Trophoblast cell (in vitro differentiated cells and primary cell): ENCODE measurements around the gene WNT1.

Experiments used
- DNase-seq, 2 donors: peaks; one replicate each; pipeline ENCODE4 v3.0.0-alpha.2; 2016
- H2AFZ ChIP-seq: 2 replicates; pipeline ENCODE4 v1.6.1; 2013; ENCODE audit warnings: low read length, moderate library complexity, mild to moderate bottlenecking; ENCODE audit not compliant: insufficient read depth, poor library complexity
- H2AK5ac ChIP-seq: 2 replicates; pipeline ENCODE4 v1.6.1; 2013; ENCODE audit warnings: mild to moderate bottlenecking, low read length
- H2BK120ac ChIP-seq: 2 replicates; pipeline ENCODE4 v1.6.1; 2013; ENCODE audit warnings: low read length, mild to moderate bottlenecking, moderate library complexity; ENCODE audit not compliant: insufficient read depth, poor library complexity
- H2BK12ac ChIP-seq: 2 replicates; pipeline ENCODE4 v1.6.1; 2013; ENCODE audit warnings: mild to moderate bottlenecking, low read length, moderate library complexity
- H2BK5ac ChIP-seq: 2 replicates; pipeline ENCODE4 v1.6.1; 2013; ENCODE audit warnings: low read length, low read depth, moderate library complexity, mild to moderate bottlenecking; ENCODE audit not compliant: poor library complexity
- H3K14ac ChIP-seq: 2 replicates; pipeline ENCODE4 v1.6.1; 2013; ENCODE audit warnings: mild to moderate bottlenecking, low read length
- H3K18ac ChIP-seq: 2 replicates; pipeline ENCODE4 v1.6.1; 2013; ENCODE audit warnings: mild to moderate bottlenecking, low read length
- H3K23ac ChIP-seq: 2 replicates; pipeline ENCODE4 v1.6.1; 2013; ENCODE audit warnings: low read length
- H3K27ac ChIP-seq: 2 replicates; pipeline ENCODE4 v1.5.1; 2013; ENCODE audit warnings: low read depth, mild to moderate bottlenecking, inconsistent platforms, low read length, moderate library complexity
- H3K27me3 ChIP-seq: 2 replicates; pipeline ENCODE4 v1.6.1; 2013; ENCODE audit warnings: inconsistent platforms, mild to moderate bottlenecking, low read length, moderate library complexity; ENCODE audit not compliant: insufficient read depth
- H3K36me3 ChIP-seq, 2 experiments: 1 replicate in 1 of 2; 2 replicates in 1 of 2; pipeline ENCODE4 v1.6.1; 2013; ENCODE audit warnings: low read length in 2 of 2, mild to moderate bottlenecking in 2 of 2, moderate library complexity in 1 of 2; ENCODE audit not compliant: insufficient read depth in 2 of 2, control insufficient read depth in 1 of 2
- H3K4ac ChIP-seq: 2 replicates; pipeline ENCODE4 v1.6.1; 2013; ENCODE audit warnings: low read depth, mild to moderate bottlenecking, low read length, moderate library complexity
- H3K4me1 ChIP-seq, 2 experiments: 1 replicate in 1 of 2; 2 replicates in 1 of 2; pipeline ENCODE4 v1.6.1; 2013; ENCODE audit warnings: low read length in 2 of 2, mild to moderate bottlenecking in 2 of 2, moderate library complexity in 1 of 2; ENCODE audit not compliant: insufficient read depth in 2 of 2, control insufficient read depth in 1 of 2
- H3K4me2 ChIP-seq: 2 replicates; pipeline ENCODE4 v1.6.1; 2013; ENCODE audit warnings: inconsistent platforms, mild to moderate bottlenecking, low read length, moderate library complexity
- H3K4me3 ChIP-seq: 2 replicates; pipeline ENCODE4 v1.5.1; 2013; ENCODE audit warnings: mild to moderate bottlenecking, low read depth, low read length, inconsistent platforms
- H3K79me1 ChIP-seq: one replicate; pipeline ENCODE4 v1.6.1; 2013; ENCODE audit warnings: low read length
- H3K79me2 ChIP-seq: 2 replicates; pipeline ENCODE4 v1.6.1; 2013; ENCODE audit warnings: low read length, mild to moderate bottlenecking; ENCODE audit not compliant: control insufficient read depth, insufficient read depth, poor library complexity
- H3K9ac ChIP-seq: 2 replicates; pipeline ENCODE4 v1.6.1; 2013; ENCODE audit warnings: mild to moderate bottlenecking, low read length
- H3K9me3 ChIP-seq: 2 replicates; pipeline ENCODE4 v1.6.1; 2013; ENCODE audit warnings: low read depth, mild to moderate bottlenecking, control low read depth, inconsistent platforms, low read length; ENCODE audit not compliant: insufficient read depth
- H4K12ac ChIP-seq: 2 replicates; pipeline ENCODE4 v1.6.1; 2013; ENCODE audit warnings: low read depth, mild to moderate bottlenecking, low read length, moderate library complexity
- H4K8ac ChIP-seq: 2 replicates; pipeline ENCODE4 v1.6.1; 2013; ENCODE audit warnings: low read depth, mild to moderate bottlenecking, low read length, moderate library complexity
- H4K91ac ChIP-seq: one replicate; pipeline ENCODE4 v1.6.1; 2013; ENCODE audit warnings: low read depth, mild to moderate bottlenecking, low read length, moderate library complexity
- WGBS: extraction: QIAGEN DNeasy Blood & Tissue Kit; methylation state at CpG from one replicate; pipeline ENCODE4 v1.1.7; 2013; ENCODE audit warnings: missing lambda C conversion rate; ENCODE audit not compliant: insufficient read length, insufficient coverage; ENCODE audit errors: extremely low coverage; 5-methylcytosine and 5-hydroxymethylcytosine counted together

The WNT1 gene

DNA sequence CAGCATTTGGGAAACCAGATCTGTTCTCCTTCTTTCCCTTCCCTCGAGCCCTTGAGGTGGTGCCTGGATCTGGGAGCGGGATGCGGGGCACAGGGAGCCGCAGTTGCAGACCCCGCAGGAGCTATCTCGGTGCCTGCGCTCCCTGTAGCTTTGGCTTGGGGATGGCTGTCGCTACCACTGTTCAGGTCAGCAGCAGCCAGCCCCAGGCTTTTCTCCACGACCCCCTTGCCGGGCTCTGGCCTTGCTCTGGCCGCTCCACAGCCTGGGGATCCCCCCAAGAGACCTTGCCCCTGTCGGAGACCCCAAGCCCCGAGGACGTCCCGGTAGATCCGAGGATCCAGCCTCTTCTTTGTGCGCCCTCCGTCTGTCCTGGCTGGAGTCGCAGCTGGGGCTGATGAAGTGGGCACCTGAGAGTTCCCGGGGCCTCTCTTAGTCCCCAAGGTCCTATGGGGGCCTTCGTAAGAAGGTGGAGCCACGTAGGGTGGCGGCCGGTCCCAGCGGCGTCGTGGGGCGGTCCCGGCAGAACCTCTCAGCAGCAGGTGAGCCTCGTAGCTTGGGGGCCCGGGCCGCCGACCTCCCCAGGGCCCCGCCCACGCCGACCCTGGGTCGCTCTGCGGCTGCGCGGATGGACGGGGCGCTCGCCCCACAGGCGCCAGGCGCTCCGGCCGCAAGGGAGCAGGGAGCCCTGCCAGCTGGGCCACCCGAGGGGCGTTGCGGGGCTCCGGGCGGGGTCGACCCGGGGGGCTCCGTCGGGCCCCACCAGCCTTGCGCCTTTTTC lies 19.8 kb downstream of the WNT1 start:
- H3K4me1 ChIP-seq = peaks cover 24 to 27% of the 10 kb centered on the region in 2 experiments
- no peaks in the 10 kb centered on the region for H3K79me1 ChIP-seq
- no peak overlapping the region for H3K27ac ChIP-seq
- no peak overlapping the region for H2BK12ac ChIP-seq
- peak overlapping the region; percentile 49 for H4K8ac ChIP-seq
- H3K4ac ChIP-seq = no peak overlapping the region
- H3K9ac ChIP-seq = no peak overlapping the region
- WGBS = no CpG with 5 or more reads among the region's 57 CpGs
- H2BK5ac ChIP-seq = no peak overlapping the region
- no peak overlapping the region for H4K91ac ChIP-seq
- H2AK5ac ChIP-seq = no peak overlapping the region
- no peak overlapping the region for H3K18ac ChIP-seq
- no peak overlapping the region for H3K23ac ChIP-seq
- H2BK120ac ChIP-seq = no peak overlapping the region
- H3K27me3 ChIP-seq = peaks cover 41% of the 10 kb centered on the region
- peaks cover 12 to 14% of the 10 kb centered on the region in 2 experiments for H3K36me3 ChIP-seq
- peak in 1 of 2 donors; percentile 44 for DNase-seq
- peak overlapping the region; percentile 70 for H3K4me2 ChIP-seq
- H3K14ac ChIP-seq = no peak overlapping the region
- no peaks in the 10 kb centered on the region for H3K79me2 ChIP-seq
- peaks cover 3% of the 10 kb centered on the region for H3K9me3 ChIP-seq
- peak overlapping the region; percentile 48 for H2AFZ ChIP-seq
- H3K4me3 ChIP-seq = no peak overlapping the region
- no peak overlapping the region for H4K12ac ChIP-seq

DNA sequence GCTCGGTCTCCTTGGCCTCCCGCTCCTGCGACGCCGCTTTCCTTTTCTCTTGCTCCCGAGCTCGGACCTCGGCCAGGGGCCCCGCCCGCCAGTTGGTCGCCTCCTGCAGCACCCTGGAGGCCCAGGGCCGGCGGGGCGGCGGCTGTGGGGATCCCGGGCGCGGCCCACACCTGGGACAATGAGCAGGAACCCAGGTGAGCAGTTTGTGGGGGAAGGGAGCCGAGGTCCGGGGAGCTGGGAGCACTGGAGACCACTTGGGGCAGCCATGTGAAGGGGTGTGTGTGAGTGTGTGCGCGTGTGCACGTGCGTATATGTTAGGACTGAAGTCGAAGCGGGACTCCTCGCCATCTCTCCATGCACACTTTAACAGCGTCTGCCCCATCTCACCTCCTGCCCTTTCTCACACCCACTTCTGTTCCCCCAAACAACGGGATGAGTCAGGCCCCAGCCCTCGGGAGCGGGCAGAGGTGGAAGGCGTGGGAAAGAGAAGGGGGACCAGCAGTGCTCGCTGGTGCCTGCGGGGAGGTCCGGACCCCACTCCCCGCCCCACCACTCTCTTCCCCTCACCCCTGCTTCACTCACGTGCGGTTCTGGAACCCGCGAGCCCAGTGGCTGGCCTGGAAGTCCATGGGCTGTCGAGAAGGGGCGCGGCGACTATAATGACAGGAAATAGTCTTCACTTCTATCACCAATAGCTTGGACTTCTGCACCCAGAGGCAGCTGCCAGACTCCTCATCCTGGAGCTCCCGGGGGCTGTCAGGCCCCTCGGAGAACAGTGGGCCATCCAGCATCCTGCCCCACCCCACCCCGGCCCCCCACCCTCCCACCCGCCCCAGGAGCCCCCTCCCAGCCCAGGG lies 20.6 kb downstream of the WNT1 start:
- peaks cover 24 to 27% of the 10 kb centered on the region in 2 experiments for H3K4me1 ChIP-seq
- peaks cover 18 to 22% of the 10 kb centered on the region in 2 experiments for H3K36me3 ChIP-seq
- no peak overlapping the region for H4K12ac ChIP-seq
- H2BK5ac ChIP-seq = no peak overlapping the region
- DNase-seq = peak in 1 of 2 donors; percentile 19
- no peak overlapping the region for H3K4me3 ChIP-seq
- peak overlapping the region; percentile 59 for H3K4me2 ChIP-seq
- H3K23ac ChIP-seq = no peak overlapping the region
- no peak overlapping the region for H3K18ac ChIP-seq
- H2AFZ ChIP-seq = peak overlapping the region; percentile 61
- WGBS = no CpG with 5 or more reads among the region's 48 CpGs
- no peak overlapping the region for H2AK5ac ChIP-seq
- peaks cover 3% of the 10 kb centered on the region for H3K9me3 ChIP-seq
- H3K14ac ChIP-seq = no peak overlapping the region
- no peak overlapping the region for H4K91ac ChIP-seq
- H2BK12ac ChIP-seq = no peak overlapping the region
- H3K4ac ChIP-seq = no peak overlapping the region
- H3K27ac ChIP-seq = no peak overlapping the region
- H4K8ac ChIP-seq = peak overlapping the region; percentile 49
- H3K79me1 ChIP-seq = no peaks in the 10 kb centered on the region
- H3K9ac ChIP-seq = no peak overlapping the region
- no peaks in the 10 kb centered on the region for H3K79me2 ChIP-seq
- H3K27me3 ChIP-seq = peaks cover 41% of the 10 kb centered on the region
- H2BK120ac ChIP-seq = no peak overlapping the region

DNA sequence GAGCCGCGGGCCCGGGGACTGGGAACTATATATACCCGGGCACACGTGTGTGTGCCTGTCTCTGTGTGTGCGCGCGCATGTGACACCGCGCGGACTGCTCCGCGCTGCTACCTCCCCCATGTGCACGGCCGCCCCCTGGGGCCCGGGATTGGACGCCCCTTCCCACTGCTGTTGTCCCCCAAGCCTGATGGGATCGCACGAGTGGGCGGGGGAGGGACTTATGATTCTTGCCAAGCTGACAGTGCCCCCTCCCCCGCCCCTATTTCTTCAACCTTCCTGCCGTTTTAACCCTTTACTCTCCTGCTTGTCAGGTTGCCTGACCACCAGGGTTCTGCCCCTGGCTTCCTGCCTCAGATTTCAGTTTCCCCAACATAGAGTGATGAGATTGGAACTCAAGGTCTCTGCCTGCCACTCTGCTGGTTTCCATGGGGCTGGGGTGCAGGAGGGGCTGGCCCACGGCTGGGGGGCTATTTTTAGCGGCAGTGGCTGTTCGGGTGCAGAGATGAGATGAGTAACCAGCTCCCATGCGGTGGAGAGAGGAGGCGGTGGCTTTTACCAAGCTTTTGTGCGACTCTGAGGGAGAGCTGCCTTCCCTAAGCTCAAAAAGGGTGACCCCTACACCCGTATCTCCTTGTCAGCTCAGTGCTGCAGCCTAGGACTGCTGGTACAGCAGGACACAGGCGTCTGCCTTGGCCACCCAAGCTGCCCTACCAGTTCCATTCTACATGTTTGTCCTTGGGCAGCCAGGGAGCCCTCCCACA lies 21.4 kb downstream of the WNT1 start, which contains the start of gene DDN:
DDN (minus strand) TSS at position 5 of the 761 bp plus-strand sequence. CDS start 88 bp downstream, outside the sequence.
- Histone ChIP-seq H4K91ac (no peak within 1 kb of the TSS), H3K27ac (no peak within 1 kb of the TSS), H2BK5ac (no peak within 1 kb of the TSS), H4K12ac (no peak within 1 kb of the TSS), H2BK120ac (no peak within 1 kb of the TSS), H3K36me3 (peaks cover 21 to 28% of the 10 kb centered on the region in 2 experiments), H3K79me2 (no peaks in the 10 kb centered on the region), H3K23ac (no peak within 1 kb of the TSS), H3K4me2 (peak within 1 kb of the TSS; percentile 70), H2BK12ac (no peak within 1 kb of the TSS), H2AK5ac (no peak within 1 kb of the TSS), H3K18ac (no peak within 1 kb of the TSS), H3K4me3 (no peak within 1 kb of the TSS), H4K8ac (peak within 1 kb of the TSS; percentile 49), H3K27me3 (peaks cover 35% of the 10 kb centered on the region), H3K14ac (no peak within 1 kb of the TSS), H3K79me1 (no peaks in the 10 kb centered on the region), H3K4ac (no peak within 1 kb of the TSS), H2AFZ (peak within 1 kb of the TSS; percentile 61), H3K9me3 (peaks cover 3% of the 10 kb centered on the region), H3K4me1 (peaks cover 24 to 27% of the 10 kb centered on the region in 2 experiments), H3K9ac (no peak within 1 kb of the TSS)
- no CpG with 5 or more reads among the region's 30 CpGs for WGBS
- DNase-seq = peak; percentile 36 to 56

DNA sequence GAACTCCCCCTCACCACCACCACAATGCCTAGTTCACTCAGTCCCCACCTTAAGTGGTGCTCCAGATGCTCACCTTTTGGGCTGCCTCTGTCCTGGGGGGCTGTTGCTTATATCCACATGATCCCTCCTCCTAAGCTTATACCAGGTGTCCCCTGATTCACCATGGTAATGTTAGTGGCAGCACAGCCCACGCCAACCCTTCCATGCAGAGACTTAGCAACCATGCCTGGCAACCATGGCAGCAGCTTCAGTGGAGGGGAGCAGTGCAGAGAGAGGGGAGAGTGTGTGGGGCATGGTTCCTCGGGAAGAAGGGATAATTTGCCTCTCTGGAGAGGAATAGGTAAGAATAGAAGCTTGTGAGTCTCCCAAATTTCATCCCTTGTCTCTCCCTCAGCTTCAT lies 22.2 kb downstream of the WNT1 start:
- WGBS = no CpG with 5 or more reads among the region's 2 CpGs
- H3K27me3 ChIP-seq = peaks cover 33% of the 10 kb centered on the region
- H3K9ac ChIP-seq = no peak overlapping the region
- no peaks in the 10 kb centered on the region for H3K79me1 ChIP-seq
- no peak overlapping the region for H3K14ac ChIP-seq
- no peak overlapping the region for H3K23ac ChIP-seq
- H3K4me1 ChIP-seq = peaks cover 22 to 23% of the 10 kb centered on the region in 2 experiments
- H3K36me3 ChIP-seq = peaks cover 21 to 34% of the 10 kb centered on the region in 2 experiments
- no peak overlapping the region for H3K4ac ChIP-seq
- no peak overlapping the region for H2AK5ac ChIP-seq
- H2BK12ac ChIP-seq = no peak overlapping the region
- no peaks in the 10 kb centered on the region for H3K79me2 ChIP-seq
- H4K12ac ChIP-seq = no peak overlapping the region
- DNase-seq = no peak
- H2AFZ ChIP-seq = no peak overlapping the region
- H3K27ac ChIP-seq = no peak overlapping the region
- peaks cover 3% of the 10 kb centered on the region for H3K9me3 ChIP-seq
- H3K18ac ChIP-seq = no peak overlapping the region
- H3K4me3 ChIP-seq = peak overlapping the region; percentile 54
- no peak overlapping the region for H4K8ac ChIP-seq
- H2BK120ac ChIP-seq = no peak overlapping the region
- H2BK5ac ChIP-seq = no peak overlapping the region
- no peak overlapping the region for H4K91ac ChIP-seq
- no peak overlapping the region for H3K4me2 ChIP-seq
